ENCODE measurements around the gene FGFRL1.

The FGFRL1 gene

DNA sequence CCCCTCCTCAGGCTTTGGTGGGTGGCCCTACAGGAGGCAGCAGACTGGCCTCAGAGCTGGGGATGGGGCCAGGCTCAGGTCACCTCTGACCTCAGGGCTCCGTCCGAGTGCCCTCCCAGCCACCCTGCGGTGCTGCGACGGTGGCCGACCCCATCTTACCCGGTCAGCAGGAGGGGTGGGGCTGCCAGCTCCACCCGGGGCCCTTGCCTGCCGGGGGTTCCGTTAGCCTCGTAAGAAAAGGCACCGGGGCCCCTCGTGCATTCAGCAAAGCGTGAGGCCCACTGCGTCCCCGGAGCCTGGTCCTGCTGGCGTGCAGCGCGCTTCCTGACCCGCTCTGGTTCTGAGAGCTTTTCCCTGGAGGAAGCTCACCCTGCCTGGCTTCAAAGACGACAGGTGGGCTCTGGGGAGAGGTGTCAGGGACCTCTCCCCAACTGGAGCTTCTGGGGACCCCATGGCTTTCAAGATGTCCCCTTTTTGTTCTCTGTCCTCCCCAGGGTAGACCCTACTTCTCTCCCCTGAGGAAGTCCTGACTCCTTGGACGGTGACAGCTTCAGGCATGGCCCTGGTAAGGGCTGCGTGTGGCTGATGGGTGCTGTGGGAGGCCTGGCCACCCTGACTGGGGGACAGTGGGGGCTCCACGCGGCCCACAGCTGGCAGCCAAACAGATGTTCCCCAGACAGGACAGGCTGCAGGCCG, 15.9 kb downstream of the FGFRL1 start:
- H3K4me2 ChIP-seq (ENCODE audit: low read length): no peak overlapping the region
- peaks cover 16% of the 10 kb centered on the region for H3K4me1 ChIP-seq (ENCODE audit: control insufficient read depth, low read length)
- no peaks in the 10 kb centered on the region for H3K27me3 ChIP-seq (ENCODE audit: control insufficient read depth, low read length)
- TF ChIP-seq, protein P1, sequence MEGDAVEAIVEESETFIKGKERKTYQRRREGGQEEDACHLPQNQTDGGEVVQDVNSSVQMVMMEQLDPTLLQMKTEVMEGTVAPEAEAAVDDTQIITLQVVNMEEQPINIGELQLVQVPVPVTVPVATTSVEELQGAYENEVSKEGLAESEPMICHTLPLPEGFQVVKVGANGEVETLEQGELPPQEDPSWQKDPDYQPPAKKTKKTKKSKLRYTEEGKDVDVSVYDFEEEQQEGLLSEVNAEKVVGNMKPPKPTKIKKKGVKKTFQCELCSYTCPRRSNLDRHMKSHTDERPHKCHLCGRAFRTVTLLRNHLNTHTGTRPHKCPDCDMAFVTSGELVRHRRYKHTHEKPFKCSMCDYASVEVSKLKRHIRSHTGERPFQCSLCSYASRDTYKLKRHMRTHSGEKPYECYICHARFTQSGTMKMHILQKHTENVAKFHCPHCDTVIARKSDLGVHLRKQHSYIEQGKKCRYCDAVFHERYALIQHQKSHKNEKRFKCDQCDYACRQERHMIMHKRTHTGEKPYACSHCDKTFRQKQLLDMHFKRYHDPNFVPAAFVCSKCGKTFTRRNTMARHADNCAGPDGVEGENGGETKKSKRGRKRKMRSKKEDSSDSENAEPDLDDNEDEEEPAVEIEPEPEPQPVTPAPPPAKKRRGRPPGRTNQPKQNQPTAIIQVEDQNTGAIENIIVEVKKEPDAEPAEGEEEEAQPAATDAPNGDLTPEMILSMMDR (IDR thresholded peaks at IDR 0.05; ENCODE audit: low read depth, low read length, poor library complexity, severe bottlenecking): no peak
- no peak for TF ChIP-seq EZH2phosphoT487 (IDR thresholded peaks at IDR 0.05; ENCODE audit: borderline replicate concordance, low read length)
- no peaks in the 10 kb centered on the region for H3K36me3 ChIP-seq (ENCODE audit: control insufficient read depth, low read length)
- H3K4me3 ChIP-seq (ENCODE audit: low read length): no peak overlapping the region
- H3K9me3 ChIP-seq (ENCODE audit: control insufficient read depth, insufficient read depth, low read length): no peaks in the 10 kb centered on the region
- H3K79me2 ChIP-seq (ENCODE audit: control insufficient read depth, low read length): no peaks in the 10 kb centered on the region
- H4K20me1 ChIP-seq (ENCODE audit: control insufficient read depth, insufficient read depth, low read depth, low read length): no peaks in the 10 kb centered on the region
- no peaks in the 10 kb centered on the region for H3K9me2 ChIP-seq (replicated peaks; ENCODE audit: control insufficient read depth, low read length)
- no peak overlapping the region for H3K27ac ChIP-seq (ENCODE audit: low read depth, low read length)
- peaks cover 4% of the 10 kb centered on the region; the same call in 1 of the 2 replicates for H3F3A ChIP-seq (ENCODE audit: control insufficient read depth, insufficient read depth)

- Histone ChIP-seq H3F3A (ENCODE audit: control insufficient read depth, insufficient read depth) (peaks cover 4% of the 10 kb centered on the region; the same call in 1 of the 2 replicates), H3K36me3 (ENCODE audit: control insufficient read depth, low read length) (no peaks in the 10 kb centered on the region), H3K27ac (ENCODE audit: low read depth, low read length) (no peak overlapping the region), H3K9me3 (ENCODE audit: control insufficient read depth, insufficient read depth, low read length) (no peaks in the 10 kb centered on the region), H3K9me2 (replicated peaks; ENCODE audit: control insufficient read depth, low read length) (no peaks in the 10 kb centered on the region), H3K4me1 (ENCODE audit: control insufficient read depth, low read length) (peaks cover 16% of the 10 kb centered on the region), H3K79me2 (ENCODE audit: control insufficient read depth, low read length) (no peaks in the 10 kb centered on the region), H4K20me1 (ENCODE audit: control insufficient read depth, insufficient read depth, low read depth, low read length) (no peaks in the 10 kb centered on the region), H3K27me3 (ENCODE audit: control insufficient read depth, low read length) (no peaks in the 10 kb centered on the region), H3K4me2 (ENCODE audit: low read length) (no peak overlapping the region), H3K4me3 (ENCODE audit: low read length) (no peak overlapping the region)
- TF ChIP-seq EZH2phosphoT487 (IDR thresholded peaks at IDR 0.05; ENCODE audit: borderline replicate concordance, low read length): no peak
- TF ChIP-seq, protein P1 (IDR thresholded peaks at IDR 0.05; ENCODE audit: low read depth, low read length, poor library complexity, severe bottlenecking): no peak
These were observed 16.5 kb downstream of the FGFRL1 start for GRCh38 chr4:1027915-1028238.

- Histone ChIP-seq H3F3A (ENCODE audit: control insufficient read depth, insufficient read depth) (peaks cover 4% of the 10 kb centered on the region; the same call in 1 of the 2 replicates), H3K36me3 (ENCODE audit: control insufficient read depth, low read length) (no peaks in the 10 kb centered on the region), H3K4me3 (ENCODE audit: low read length) (no peak overlapping the region), H3K4me2 (ENCODE audit: low read length) (no peak overlapping the region), H3K79me2 (ENCODE audit: control insufficient read depth, low read length) (no peaks in the 10 kb centered on the region), H3K27me3 (ENCODE audit: control insufficient read depth, low read length) (no peaks in the 10 kb centered on the region), H3K9me2 (replicated peaks; ENCODE audit: control insufficient read depth, low read length) (no peaks in the 10 kb centered on the region), H4K20me1 (ENCODE audit: control insufficient read depth, insufficient read depth, low read depth, low read length) (no peaks in the 10 kb centered on the region), H3K4me1 (ENCODE audit: control insufficient read depth, low read length) (peaks cover 16% of the 10 kb centered on the region), H3K27ac (ENCODE audit: low read depth, low read length) (no peak overlapping the region), H3K9me3 (ENCODE audit: control insufficient read depth, insufficient read depth, low read length) (no peaks in the 10 kb centered on the region)
- no peak for TF ChIP-seq EZH2phosphoT487 (IDR thresholded peaks at IDR 0.05; ENCODE audit: borderline replicate concordance, low read length)
- TF ChIP-seq, protein P1 (IDR thresholded peaks at IDR 0.05; ENCODE audit: low read depth, low read length, poor library complexity, severe bottlenecking): no peak
These were observed 17.3 kb downstream of the FGFRL1 start for GRCh38 chr4:1028574-1029220.
